SIG-M5 (cell line): ENCODE data around the gene CCDC188.

ENCODE experiments used
- DNase-seq: peaks from one replicate; lab custom pipeline; 2025; lab: John Stamatoyannopoulos, UW

Gene CCDC188

DNA sequence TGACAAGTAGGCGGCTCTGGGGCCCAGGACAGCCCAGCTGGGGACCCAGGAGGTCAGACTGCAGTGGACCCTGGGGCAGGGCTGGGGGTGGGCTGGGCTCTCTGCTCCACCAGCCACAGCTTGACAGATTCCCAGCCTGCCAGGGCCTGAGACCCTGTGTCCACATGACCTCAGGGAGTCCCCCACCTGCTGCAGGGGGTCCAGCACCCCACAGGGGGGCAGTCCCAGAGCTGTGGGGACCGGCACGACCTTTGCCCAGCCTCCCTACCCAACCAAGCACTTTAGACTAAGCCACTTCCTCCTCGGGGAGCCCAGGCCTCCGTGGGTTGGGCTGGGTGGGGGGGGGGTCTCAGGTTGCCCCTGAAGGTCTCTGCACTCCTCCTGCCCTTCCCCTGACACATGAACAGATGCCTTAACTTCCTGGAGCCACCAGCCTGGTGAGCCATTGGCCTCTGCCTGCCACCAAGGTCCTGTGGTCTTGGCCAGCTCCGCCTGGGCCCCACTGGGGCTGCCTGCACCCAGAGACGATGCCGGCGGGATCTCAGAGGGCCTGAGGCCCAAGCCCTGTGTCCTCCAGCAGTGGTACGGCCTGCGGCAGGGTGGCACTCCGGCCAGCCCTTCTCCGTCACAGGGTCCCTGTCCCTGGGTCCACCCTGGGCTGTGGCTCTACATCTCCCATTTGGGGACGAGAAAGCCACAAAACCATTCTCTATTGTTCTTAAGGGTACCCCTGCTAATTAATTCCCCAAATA is 3.4 kb downstream of the CCDC188 start:
- DNase-seq: no peak

DNA sequence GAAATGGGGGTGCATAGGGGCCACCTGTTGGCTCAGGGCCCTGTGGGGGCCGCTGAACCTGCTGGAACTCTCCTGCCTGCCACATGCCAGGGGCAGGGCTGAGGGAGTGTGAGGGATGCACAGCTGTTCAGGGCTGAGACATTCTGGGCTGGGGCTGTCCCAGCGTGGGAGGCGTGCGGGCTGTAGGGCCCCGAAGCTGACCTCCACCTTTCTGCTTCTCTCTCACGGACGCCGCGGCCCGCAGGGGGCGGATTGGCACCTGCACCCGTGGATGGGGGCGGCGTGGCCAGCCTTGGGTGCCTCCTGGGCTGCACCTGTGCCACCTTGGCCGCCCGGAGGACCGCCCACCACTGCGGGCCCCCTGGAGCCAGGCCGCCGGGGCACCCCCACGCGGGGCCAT is 4.1 kb downstream of the CCDC188 start:
- DNase-seq: no peak

DNA sequence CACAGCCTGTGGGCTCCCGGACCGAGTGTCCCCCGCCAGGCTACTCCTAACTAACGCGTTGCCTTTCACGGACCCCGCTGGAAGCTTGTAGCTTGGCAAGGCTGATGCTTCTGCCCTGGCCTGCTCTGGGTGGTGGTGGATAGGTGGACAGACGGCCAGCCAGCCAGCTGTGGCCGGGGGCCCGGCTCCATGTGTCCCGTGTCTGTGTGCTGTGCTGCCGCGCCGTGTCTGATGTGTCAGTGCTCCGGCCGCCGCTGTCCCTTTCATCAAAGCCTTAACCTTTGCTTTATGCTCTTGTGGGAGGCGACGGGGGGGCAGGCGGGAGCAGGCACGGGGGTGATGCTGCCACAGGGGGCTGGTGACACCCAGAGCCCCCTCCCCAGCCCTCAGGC is 5.0 kb downstream of the CCDC188 start:
- DNase-seq: no peak

DNA sequence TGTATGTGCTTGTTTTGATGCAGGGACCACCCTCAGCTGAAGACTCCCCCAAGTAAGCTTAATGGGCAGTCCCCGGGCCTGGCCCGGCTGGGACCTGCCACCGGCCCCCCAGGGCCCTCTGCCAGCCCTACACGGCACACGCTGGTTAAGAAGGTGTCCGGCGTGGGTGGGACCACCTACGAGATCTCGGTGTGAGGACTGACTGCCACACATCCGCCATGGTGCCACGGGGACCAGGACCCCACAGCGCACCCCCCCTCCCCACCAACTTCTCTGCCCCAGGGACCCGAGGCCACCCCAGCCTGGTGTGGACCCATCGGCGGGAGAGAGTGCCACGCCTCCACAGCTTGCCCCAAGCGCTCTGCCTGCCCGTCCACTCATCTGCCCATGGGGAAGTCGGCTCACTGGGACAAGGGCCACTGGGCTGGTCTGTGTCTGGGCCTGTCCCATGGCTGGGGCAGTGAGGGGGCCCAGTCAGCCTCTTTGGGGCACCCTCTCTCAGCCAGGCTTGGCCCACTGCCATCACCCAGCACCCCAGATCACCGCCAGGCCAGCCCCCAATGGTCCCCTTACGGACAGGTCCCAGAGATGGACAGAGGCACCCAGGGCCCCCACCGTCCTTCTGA is 5.5 kb downstream of the CCDC188 start:
- no peak for DNase-seq

DNA sequence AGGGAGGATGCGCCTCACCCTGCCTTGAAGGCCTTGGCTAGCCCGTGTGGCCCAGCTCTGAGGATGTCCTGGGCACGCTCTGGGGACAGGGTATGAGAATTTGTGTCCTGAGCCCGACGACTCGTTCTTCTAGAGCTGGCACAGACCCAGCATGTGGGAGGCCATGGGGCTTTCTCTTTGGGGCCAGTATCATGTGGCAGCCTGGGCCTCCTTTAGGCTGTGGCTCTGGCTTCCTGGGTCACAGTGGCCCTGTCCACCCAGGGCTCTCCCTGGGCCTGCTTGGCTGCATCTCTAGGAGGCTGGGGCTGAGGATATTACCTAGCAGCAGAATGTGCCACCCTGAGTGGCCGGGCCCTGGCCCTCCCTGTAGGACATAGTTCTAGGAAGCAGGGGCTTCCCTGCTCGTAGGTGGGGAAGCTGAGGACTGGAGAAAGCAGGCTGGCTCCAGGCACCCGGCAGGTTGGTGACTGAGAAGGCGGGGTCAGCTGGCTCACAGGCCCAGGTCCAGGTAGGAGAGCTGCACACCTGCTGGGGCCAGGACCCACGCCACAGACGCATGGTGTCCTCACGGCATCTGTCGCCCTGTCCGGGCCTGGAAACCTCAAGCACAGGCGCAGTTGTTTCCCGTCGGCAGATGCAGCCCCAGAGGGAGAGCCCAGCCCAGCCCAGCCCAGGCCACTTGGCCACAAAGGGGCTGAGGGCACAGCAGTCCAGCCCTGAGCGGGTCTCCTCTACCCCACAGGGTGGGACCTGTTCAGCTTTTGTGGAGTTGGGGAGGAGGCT is 6.8 kb downstream of the CCDC188 start:
- DNase-seq: no peak

DNA sequence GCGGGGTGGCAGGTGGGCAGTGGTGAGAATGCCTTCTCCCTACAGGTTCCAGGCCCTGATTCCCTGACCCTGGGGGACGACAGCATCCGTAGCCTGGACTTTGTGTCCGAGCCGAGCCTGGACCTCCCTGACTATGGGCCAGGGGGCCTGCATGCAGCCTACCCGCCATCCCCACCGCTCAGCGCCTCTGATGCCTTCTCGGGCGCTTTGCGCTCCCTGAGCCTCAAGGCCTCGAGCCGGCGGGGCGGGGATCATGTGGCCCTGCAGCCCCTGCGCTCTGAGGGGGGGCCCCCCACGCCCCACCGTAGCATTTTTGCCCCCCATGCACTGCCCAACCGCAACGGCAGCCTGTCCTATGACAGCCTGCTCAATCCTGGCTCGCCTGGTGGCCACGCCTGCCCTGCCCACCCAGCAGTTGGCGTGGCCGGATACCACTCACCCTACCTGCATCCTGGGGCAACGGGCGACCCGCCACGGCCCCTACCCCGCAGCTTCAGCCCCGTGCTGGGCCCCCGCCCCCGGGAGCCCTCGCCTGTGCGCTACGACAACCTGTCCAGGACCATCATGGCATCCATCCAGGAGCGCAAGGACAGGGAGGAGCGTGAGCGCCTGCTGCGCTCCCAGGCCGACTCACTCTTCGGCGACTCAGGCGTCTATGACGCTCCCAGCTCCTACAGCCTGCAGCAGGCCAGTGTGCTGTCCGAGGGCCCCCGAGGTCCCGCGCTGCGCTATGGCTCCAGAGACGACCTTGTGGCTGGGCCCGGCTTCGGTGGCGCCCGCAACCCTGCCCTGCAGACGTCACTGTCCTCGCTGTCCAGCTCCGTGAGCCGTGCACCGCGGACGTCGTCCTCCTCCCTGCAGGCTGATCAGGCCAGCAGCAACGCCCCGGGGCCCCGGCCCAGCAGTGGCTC is 7.9 kb downstream of the CCDC188 start:
- no peak for DNase-seq

DNA sequence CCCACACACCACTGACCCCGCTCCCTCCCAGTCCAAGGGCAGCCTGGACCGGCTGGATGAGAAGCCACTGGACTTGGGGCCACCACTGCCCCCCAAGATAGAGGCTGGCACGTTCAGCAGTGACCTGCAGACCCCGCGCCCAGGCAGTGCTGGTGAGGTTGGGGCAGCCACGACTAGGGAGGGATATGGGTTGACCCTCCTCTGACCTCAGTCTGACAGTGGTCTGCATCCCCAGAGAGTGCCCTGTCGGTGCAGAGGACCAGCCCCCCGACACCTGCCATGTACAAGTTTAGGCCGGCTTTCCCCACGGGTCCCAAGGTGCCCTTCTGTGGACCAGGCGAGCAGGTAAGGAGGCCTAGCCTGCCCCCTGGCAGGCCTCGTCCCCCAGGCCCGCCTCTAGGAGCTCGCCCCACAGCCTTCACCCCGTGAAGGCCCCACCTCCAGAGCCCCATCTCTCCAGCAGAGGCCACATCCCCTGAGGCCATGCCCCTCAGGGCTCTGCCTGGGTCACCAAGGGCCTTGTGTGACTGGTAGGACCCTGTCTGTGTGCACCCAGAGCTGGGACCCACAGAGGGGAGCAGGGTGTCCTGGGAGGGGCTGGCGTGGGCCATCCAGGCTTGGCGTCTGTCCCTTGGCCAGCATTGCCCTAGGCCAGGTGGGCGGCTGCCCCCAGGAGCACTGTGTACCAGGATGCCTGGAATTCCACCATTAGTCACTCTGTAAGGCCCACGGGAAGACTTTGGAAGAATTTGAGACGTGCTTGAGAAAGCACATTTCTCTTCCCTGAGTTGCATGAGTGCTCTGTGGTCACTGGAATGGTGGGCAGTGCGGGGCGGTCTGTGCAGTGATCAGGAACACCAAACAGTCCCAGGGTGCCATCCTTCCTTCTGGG is 9.4 kb downstream of the CCDC188 start:
- DNase-seq: no peak

DNA sequence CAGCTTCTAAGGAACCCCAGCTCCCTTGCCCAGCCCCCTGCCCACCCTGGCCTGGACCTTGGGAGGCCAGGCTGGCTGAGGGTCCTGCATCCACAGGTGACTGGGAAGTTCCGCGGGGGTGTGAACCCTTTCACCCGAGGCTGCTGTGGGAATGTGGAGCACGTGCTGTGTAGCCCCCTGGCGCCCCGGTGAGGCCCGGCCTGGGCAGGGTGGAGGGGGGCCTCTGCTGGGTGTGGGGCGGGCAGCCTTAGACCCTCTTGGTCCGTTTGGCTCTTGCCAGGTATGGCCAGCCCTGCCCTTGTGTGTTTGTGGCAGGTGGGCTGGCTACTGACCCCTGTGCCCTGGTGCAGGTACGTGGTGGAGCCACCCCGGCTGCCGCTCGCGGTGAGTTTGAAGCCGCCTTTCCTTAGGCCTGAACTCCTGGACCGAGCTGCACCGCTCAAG is 10.3 kb downstream of the CCDC188 start:
- no peak for DNase-seq

DNA sequence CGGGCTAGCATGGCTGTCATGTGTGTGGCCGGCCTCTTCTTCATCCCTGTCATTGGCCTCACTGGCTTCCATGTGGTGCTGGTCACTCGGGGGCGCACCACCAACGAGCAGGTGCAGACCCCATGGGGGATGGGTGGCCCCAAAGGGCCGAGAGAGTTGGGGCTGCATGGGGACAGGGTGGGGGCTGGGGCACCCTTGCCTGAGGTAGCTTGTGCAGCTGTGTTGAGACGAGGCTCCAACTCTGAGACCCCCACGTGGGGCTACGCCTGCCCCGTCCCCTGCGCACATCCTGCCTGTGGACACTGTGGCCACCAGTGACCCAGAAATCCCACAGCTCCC is 10.8 kb downstream of the CCDC188 start:
- no peak for DNase-seq

DNA sequence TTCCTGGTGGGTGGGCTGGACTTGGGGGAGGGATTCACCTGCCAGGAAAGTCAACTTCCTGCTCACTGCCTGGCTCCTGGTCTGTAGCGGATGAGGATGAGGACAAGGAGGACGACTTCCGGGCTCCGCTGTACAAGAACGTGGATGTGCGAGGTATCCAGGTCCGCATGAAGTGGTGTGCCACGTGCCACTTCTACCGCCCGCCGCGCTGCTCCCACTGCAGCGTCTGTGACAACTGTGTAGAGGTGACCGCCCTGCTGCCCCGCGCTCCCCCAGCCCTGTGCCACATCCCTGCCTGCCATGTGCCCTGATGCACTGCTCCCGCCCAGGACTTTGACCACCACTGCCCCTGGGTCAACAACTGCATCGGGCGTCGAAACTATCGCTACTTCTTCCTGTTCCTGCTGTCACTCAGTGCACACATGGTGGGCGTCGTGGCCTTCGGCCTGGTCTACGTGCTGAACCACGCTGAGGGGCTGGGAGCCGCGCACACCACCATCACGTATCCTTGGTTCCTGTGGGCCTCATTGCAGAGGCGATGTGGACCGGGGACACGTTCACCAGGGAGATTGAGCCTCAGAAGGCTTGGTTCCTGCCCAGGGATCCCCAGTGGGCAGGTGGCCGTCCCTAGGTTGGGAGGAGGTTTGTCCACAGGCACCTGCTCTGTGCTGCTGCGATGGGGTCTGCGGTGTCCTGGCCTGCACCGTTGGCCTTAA is 11.3 kb downstream of the CCDC188 start:
- no peak for DNase-seq

DNA sequence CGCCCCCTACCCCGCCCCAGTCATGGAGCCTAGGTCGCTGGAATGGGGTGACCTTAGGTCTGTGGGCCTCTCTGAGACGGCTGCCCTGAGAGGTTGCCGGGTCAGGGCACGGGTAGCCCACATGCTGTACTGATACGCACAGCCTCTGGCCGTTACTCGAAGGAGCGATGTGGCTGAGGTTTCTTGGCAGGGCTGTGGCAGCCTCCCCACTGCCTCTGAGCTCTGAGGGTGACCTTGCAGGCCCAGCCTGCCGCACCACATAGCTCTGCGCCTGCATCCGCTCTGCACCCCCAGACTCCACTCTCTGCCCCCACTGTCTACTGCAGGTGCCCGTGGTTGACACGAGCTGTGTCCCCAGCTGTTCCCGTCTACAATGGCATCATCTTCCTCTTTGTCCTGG is 12.0 kb downstream of the CCDC188 start:
- DNase-seq: no peak

DNA sequence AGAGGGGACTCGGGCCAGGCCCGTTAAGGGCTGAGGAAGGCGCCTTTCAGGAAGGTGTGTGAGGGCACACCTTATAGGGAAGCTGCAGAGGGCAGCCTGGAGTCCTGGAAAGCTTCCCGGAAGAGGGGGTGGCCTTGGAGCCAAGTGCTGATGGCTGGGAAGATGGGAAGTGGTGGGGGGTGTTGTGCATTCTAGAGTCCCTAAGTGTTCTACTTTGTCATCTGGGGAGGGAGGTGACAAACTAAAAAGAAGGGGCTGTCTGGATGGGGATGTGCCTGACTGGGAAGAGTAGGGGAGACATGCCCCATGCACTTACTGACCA is 12.5 kb downstream of the CCDC188 start:
- DNase-seq: no peak

DNA sequence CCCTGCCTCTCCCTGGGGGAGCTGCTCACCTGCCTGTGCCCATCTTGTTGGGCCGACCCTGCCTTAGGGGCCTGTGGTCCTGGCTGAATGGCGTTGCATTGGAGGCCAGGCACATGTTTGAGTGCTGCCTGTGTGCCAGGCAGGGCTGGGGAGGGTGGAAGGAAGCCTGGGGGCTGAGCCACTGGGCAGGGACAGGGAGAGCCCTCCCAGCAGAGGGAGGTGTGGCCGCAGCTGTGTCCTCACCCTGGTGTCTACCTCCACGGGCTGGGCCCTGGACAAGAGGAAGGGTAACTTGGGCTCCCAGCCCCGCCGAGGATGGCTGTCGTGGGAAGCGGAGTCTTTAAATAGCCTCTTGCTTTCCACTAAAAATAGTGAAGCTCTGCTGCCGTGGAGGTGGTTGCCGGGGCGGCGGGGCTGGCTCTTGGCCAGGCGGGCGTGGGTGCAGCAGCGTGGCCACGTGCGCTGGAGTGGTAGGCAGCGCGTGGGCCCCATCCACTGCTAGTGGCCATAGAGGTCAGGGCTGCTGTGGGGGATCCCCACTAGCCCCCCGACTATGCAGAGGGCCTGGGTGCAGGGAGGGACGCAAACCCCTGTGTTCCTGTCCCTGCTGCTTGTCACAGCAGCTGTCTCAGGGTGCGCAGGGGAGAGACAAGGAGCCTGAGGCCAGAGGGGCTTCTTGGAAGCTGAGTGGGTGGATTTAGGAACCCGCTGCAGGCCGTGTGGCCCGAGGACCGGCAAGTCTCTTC is 13.0 kb downstream of the CCDC188 start:
- no peak for DNase-seq

DNA sequence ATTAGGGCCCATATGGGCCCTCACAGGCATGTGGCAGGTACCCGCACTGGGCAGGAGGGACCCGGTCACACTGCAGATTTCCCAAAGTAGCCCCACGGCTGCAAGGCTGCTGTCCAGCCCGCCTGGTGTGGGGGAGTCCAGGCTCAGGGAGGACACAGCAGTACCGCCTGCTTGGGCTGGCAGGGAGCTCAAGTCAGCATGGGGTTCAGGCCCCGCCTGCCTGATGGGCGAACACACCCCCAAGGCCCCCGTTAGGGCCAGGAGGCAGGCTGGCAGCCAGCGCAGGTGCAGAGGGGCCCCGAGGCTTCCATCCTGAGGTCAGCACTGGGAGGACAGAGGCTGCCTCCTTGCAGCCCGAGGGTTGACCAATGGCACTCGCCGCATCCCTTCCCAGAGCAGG is 13.7 kb downstream of the CCDC188 start:
- DNase-seq: no peak

DNA sequence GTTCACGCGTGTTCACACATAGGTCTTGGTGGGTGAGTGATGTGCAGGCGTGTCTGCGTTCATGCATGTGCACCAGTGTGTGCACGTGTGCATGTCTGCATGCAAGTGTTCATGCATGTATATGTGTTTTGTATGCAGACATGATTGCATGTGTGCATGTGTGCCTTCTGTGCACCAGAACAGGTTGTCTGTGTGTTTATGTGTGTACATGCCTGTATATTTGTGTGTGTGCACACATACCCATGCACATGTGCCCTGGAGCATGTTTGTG is 14.3 kb downstream of the CCDC188 start:
- no peak for DNase-seq

DNA sequence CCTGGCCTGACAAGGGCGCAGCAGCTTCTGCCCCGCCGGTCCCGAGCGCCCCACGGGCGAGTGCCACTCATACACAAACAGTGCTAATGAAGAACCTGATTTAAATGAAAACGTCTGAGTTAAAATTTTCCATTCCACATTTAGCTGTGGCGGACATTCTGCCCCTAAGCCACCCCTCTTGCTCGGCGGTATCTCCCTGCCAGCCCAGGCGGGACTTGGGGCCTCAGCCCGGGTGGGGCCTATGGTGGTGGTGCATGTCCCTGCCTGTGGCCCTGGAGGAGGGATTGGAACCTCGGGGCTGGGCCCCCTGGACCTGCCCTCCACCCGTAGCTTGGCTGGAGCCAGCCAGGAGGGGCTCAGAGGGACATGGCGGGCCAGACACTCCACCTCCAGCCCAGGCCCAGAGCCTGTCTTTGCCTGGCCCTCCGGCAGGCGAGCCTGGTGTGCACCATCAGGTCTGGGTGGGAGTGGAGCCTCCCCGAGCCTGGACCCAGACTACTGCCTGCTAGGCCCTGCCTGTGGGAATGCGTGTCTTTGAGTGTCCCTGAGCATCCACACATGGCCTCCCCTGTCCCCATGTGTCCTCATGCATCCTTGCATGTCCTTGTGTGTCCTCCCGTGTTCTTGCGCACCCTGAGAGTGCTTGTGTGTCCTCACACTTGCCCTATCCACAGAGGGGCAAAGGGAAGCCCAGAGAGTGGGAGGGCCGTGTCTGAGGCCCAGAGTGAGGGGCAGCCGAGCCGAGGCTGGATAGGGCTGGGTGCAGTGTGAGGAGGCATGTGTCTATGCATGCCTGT is 14.9 kb downstream of the CCDC188 start:
- no peak for DNase-seq

DNA sequence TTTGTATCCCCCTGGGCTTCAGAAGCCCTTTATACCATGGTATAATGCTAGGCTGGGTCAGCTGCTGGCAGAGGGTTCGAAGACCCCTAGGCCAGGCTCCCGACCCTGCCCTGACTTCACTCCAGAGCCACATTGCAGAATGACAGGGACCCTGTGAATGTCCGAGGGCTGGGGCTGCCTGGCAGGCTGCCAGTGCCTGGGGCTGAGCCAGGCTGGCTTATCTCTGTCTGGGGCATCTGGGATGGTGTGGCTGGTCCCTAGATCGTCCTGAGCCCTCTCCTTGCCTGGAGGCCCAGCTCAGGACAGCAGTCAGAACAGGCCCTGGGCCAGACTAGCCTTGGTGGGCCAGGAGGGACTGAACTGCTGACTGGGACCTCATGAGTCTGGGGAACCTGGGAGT is 15.6 kb downstream of the CCDC188 start:
- no peak for DNase-seq

DNA sequence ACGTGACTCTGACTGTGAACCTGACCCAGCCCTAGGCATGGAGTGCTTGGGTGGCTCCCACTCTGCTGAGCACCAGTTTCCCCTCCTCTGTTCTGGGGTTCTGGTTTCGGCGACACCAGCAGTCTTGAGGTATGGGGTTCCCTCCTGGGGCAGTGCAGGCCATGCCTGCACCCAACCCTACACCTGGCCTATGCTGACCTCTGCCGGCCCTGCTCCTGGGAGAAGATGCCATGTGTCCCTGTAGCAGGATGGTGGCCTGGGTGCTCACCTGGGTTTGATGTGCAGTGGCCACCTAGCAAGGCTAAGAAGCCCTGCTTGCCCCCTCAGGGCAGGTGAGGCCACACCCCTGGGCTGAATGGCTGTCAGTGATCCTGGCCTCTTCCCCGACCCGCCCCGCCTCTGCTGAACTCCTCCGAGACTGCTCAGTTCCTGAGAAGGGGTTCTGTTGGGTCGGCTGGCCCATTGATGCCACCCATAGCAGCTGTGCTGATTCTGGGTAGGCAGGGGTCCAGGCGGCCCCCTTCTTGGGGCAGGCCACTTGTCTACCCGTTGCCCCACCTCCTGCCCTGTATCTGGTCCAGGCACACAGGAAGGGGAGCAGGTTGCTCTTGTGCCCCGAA is 16.8 kb downstream of the CCDC188 start:
- no peak for DNase-seq

DNA sequence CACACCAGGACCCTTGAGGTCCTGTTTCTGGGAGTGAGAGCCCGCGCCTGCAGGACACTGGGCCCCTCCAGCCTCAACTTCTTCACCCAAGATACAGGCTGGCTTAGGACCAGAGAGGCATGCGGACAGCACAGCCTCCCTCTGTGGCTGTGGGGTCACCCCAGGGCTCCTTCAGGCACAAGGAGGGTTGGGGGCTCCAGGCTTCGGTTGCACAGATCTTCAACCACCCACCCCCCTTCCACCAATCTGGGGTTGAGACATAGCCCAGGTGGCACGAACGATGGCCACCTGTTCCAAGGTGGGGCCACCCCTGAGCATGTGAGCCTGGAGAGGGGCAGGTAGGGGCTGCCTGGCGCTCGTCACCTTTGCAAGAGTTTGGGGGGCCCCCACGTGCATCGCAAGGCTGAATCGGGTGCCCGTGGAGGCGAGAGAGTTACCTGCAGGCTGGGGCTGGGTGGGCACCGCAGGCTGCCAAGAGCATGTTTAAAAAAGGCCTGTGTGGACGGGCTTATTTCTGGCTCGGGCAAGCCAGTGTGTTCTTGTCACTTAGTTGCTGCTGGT is 18.1 kb downstream of the CCDC188 start:
- no peak for DNase-seq
